COR-L47 (cell line): ENCODE measurements around the gene PPP2R5A.
A peak's percentile ranks its signal among the peaks of the same experiment; 100 is the strongest.
"Not testable (repeated sequence)": the region's sequence is repeated elsewhere in the genome, so short reads cannot be mapped to it uniquely, and the experiment has no call there.

Experiments used
- DNase-seq: peaks from one replicate; lab custom pipeline; 2025; lab: John Stamatoyannopoulos, UW

The PPP2R5A gene

DNA sequence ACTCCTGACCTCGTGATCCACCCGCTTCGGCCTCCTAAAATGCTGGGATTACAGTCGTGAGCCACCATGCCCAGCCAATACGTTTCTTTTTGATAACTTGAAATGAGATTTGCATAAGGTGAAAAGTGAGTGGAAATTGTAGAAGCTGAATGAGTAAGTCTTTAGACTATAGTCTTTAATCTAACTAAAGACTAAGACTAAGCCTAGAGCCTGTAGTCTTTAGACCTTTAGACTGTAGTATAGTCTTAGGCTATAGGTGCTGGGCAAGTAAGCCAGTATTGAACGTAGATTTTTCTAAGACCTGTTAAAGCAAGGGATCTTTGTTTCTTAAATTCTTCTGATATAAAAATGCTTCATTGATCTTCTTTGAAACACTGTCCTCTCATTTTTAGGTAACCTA lies 12.1 kb downstream of the PPP2R5A start:
- no peak for DNase-seq

DNA sequence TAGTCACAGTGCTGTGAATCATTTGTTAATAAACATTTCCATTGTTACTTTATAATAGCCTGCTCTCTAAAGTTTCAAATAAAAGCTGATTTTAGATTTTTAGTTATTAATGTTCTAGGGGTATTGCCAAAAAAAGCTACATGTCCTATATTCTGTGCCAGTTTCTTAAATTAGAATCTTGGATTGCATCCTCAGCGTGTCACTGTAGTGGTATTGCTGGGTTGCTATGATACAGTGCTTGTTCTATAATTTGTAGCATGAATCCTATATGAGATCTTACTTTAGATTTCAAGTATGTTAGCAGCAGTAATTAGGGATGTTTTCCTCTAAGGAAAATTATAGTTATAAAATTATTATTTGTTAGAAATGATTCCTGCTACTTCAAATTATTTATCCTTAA lies 16.4 kb downstream of the PPP2R5A start:
- no peak for DNase-seq

DNA sequence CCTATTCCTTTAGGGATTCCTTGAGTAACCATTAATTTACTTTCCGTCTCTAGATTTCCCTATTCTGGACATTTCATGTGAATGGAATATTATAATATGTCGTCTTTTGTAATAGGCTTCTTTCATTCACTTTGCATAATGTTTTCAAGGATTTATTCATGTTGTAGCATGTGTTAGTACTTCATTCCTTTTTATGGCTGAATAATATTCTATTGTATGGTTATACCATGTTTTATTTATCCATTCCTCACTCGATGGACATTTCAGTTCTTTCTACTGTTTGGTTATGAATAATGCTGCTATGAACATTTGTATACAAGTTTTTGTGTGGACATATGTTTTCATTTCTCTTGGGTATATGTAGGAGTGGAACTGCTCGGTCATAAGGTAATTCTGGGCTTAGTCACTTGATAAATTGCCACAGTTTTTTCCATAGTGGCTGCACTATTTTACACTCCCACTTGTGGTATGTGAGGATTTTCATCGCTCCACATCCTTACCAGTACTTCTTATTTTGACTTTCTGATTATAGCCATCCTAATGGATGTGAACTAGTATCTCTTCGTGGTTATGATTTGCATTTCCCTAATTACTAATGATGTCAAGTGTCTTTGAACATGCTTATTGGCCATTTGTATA lies 17.7 kb downstream of the PPP2R5A start:
- no peak for DNase-seq

DNA sequence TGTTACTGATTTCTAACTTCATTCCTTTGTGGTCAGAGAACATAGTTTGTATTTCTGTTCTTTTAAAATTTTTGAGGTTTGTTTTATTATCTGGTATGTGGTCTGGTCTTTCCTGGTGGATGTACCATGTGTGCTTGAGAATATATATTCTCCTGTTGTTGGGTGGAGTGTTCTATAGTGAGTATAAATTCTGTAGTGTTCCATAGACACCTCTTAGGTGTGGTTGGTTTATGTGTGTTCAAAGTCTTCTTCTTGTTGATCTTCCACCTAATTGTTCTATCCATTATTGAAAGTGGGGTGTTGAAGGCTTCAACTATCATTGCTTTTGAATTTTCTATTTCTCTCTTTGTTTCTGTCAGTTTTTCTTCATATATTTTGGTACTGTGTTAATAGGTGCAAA lies 20.1 kb downstream of the PPP2R5A start:
- no peak for DNase-seq

DNA sequence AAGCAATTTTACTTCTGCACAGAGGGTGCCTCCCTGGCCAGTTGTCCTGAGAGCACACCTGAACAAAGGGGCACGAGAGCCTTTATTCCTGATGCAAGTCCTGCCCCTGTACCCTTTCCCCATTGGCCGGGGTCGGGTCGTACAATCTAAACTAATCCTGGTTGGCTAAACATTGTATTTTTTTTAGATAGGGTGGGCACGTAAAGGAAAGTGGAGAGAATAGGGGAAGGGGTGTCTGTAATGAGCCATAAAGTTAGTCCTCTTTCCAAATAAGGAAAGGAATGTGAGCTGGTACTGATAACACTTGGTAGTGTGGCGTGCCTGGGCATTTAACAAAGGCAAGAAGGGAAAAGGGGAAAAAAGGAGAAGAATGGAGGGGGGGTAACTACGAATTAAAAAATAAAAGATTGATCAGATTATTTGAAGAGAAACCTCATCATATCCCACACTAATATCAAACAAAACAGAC lies 20.8 kb downstream of the PPP2R5A start:
- DNase-seq, result not testable (repeated sequence)

DNA sequence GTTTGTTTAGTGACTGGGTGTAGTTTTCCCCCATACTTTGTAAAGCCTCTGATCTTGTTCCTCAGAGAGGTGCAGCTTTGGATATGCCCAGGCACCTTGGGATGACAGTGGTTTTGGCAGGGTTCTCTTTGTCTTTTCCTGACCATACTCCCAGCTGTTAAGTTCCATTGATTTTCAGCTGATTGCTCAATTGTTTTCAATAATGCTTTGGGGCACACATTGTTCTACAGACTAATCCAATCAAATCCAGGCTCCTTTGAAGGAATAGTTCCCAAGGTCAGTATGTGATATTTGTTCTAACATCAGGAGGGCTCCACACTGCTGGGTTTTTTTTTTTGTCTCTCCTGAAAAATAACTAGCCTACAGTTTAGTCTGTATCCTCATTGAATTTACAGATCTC lies 24.8 kb downstream of the PPP2R5A start:
- DNase-seq, result peak; percentile 69

DNA sequence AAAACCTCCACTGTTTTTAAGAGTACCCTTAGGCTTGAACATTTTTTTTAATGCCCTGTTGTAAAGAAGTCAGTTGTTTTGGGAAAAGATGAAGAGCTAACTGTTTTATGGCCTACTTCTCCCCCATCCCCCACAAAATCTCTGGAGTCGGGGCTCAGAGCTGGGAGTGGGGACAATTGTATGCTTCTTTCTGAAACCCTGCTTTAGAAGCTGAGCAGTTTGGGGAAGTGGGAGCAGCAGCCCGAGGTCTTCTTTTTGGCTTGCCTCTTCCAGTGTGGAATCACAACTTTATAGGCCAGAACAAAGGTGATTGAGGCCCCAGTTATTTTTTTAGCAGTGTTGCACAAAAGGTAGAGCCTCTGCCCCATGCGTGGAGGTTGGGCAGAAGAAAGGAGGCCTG lies 25.2 kb downstream of the PPP2R5A start:
- no peak for DNase-seq

DNA sequence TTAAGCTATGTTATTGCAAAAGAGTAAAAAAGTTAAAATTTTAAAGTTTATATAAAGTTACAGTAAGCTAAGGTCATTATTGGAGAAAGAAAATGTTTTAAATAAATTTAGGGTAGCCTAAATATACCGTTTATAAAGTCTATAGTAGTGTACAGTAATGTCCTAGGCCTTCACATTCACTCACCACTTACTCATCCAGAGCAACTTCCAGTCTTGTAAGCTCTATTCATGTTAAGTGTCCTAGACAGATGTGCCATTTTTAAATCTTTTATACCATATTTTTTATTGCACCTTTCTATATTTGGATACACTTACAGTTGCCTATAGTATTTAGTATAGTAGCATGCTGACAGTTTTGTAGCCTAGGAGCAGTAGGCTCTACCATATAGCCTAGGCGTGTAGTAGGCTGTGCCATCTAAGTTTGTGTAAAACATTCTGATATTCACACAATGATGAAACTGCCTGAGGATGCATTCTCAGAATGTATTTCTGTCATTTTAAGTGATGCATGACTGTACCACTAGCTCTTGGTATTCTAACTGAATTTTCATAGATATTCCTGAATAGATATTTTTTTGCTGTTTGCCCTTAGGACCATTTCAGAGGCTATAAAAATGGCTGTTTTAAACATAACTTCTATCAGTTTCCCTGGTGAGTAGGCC lies 26.8 kb downstream of the PPP2R5A start:
- no peak for DNase-seq

DNA sequence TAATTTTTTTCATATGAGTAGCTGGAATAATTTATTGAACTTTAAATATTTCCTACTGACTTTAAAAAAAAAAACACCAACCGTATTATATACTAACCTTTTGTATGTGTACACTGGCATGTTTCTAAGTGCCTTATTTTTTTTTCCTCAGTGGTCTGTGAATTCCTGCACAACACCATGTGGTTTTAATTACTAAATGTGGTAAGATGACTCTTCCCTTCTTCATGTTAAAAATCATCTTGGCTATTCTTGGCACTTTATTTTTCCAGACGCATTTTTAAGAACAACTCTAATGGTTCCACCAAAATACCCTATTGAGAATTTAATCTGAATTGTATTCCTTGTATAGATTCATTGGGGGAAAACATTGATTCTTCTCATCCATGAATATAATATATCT lies 28.4 kb downstream of the PPP2R5A start:
- no peak for DNase-seq

DNA sequence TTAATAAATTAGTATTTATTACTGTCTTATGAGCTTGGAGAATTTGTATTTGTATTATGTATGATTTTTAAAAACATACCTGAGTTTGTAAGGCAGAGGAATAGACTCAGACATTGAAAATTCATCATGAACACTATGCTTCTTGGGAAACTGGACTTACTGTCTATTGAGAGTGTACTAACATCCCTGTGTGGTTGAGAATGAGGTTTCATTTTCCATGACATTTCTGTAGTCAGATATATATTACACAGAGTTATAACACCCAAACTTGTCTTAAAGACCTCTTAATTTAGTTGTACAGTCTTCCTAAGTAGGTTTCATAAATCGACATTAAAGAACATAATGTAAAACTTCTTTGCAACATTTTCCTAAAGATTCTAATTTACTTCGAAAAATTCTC lies 30.0 kb downstream of the PPP2R5A start:
- no peak for DNase-seq

DNA sequence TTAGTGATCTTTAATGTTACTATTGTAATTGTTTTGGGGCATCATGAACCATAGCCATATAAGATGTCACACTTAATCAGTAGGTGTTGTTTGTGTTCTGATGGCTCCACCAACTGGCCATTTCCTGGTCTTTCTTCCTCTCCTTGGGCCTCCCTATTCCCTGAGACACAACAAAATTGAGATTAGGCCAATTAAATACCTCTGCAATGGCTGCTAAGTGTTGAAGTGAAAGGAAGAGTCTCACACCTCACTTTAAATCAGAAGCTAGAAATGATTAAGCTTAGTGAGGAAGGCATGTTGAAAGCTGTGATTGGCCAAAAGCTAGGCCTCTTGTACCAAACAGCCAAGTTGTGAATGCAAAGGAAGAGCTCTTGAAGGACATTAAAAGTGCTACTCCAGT lies 30.7 kb downstream of the PPP2R5A start:
- DNase-seq, result peak; percentile 34

DNA sequence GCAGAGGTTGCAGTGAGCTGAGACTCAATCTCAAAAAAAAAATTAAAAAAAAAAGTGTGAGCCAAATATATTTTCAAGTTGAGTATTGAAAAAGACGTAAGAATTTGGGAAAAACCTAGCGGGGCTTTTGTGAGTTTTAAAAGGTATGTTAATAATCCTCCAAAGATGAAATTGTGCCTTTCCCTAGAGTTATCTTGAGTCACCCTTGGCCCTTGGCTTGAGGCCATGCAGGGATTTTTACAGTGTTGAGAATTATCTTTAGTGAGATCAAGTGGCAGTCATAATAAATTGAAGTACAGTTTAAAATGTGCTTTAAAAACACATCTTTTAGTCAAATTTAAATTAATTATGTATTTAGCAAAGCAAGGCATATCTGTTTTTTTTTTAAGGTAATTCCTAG lies 32.7 kb downstream of the PPP2R5A start:
- no peak for DNase-seq

DNA sequence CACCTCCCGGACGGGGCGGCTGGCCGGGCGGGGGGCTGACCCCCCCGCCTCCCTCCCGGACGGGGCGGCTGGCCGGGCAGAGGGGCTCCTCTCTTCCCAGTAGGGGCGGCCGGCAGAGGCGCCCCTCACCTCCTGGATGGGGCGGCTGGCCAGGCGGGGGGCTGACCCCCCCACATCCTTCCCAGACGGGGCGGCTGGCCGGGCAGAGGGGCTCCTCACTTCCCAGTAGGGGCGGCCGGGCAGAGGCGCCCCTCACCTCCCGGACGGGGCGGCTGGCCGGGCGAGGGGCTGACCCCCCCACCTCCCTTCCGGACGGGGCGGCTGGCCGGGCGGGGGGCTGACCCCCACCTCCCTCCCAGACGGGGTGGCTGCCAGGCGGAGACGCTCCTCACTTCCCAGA lies 35.8 kb downstream of the PPP2R5A start:
- not testable (repeated sequence) for DNase-seq

DNA sequence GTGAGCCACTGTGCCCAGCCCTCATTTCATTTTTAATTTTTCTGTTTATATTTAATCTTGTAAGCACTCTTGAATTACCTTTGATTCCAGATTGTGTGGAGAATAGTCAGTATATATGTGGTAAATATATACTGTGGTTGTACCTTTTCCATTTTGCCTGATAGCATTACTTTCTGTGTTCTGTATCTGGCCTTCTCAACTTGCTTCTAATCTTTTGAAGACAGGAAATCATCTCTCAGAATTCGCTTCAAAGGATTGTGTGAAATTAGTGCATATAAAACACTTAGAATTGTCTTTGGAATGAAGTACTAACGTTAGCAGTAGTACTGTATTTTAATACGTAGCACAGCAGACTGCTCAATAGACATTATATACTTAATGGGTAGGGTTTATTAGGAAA lies 37.9 kb downstream of the PPP2R5A start:
- DNase-seq, result no peak

DNA sequence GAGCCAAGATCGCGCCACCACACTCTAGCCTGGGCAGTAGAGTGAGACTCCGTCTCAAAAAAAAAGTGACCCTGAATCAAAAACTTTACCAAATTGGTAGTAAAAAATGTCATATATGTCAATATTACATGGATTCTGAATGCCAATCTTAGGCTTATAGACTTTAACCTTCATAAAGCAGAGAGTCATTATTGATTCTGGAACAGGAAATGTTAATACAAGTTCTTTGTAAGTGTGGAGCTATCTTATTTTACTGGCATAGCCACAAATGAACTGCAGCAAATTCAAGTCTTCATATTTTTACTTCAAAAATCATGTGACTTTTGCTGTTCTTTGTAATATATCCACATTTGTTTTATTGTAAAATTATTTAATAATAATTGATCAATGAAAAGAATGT lies 41.3 kb downstream of the PPP2R5A start:
- DNase-seq, result no peak

DNA sequence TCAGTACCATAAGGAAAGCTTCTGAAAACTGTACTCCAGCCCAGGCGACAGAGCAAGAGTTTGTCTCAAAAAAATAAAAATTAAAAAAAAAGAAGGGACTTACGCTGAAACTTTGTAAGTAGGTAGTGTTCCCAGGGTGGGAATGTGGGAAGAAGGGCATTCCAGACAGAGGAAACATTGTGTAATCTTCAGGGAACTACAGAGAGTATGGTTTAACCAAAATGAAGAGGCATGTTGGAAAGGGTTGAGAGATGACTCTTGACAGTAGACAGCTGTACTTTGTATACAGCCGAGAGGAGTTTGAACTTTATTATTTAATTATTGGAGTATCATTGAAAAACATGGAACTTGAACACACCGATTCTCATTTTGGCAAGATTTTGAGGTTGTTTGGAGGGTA lies 43.0 kb downstream of the PPP2R5A start:
- DNase-seq, result no peak

DNA sequence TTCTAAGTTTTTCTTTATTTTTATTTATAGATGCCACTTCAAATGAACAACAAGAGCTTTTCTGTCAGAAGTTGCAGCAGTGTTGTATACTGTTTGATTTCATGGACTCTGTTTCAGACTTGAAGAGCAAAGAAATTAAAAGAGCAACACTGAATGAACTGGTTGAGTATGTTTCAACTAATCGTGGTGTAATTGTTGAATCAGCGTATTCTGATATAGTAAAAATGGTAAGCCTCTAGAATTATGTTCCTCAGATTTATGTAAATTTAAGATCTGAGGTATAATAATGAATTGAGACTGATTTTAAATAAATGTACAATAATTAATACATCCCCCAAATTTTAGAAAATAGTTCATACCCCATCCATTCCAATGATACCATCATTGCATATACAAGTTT lies 43.9 kb downstream of the PPP2R5A start:
- no peak for DNase-seq

DNA sequence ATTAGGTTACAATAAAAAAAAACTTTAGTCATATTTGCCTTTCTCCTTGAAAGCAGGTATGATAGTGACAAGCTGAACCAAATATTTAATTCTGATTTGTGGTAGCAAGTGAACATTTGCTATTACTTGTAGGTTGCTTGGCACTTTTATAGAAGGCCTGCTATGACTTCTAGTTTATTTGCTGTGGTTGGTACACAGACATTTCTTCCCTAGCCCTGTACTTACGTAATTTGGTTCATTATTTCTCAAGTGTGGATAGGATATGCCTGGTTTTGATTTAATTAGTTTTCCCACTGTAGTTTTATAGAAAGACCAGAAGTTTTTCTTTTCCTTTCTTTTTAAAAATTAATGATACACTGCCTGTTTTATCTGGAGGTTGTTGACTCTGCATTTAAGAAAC lies 55.9 kb downstream of the PPP2R5A start:
- no peak for DNase-seq

DNA sequence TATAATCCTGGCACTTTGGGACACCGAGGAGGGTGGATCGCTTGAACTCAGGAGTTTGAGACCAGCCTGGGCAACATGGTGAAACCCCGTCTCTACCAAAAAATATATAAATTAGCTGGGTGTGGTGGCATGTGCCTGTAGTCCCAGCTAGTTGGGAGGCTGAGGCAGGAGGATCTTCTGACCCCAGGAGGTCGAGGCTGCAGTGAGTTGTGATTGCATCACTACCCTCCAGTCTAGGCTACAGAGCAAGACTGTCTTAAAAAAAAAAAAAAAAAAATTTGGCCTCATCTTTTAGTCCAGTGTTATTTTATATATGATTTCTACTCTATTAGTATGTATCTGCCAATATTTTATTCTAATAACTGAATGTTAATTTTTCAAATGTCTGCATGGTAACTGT lies 59.7 kb downstream of the PPP2R5A start:
- DNase-seq, result no peak

DNA sequence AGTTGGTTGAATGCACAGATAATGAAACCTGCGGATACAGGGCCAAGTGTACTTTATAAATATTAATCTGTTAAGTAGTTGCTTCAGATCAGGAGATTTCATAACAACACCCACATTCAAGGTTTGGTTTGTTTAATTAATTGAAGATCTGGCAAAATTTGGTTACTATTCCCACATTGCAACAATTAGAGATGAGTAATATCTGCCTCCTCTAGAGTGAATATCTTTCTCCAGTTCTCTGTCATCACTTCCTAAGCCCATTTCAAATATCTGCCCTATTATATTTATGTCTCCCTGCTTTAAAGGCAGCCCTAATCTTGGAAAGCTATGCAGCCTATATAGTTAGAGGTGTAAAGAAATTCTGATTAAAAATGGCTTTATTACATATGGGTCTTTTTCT lies 61.4 kb downstream of the PPP2R5A start:
- DNase-seq, result no peak

DNA sequence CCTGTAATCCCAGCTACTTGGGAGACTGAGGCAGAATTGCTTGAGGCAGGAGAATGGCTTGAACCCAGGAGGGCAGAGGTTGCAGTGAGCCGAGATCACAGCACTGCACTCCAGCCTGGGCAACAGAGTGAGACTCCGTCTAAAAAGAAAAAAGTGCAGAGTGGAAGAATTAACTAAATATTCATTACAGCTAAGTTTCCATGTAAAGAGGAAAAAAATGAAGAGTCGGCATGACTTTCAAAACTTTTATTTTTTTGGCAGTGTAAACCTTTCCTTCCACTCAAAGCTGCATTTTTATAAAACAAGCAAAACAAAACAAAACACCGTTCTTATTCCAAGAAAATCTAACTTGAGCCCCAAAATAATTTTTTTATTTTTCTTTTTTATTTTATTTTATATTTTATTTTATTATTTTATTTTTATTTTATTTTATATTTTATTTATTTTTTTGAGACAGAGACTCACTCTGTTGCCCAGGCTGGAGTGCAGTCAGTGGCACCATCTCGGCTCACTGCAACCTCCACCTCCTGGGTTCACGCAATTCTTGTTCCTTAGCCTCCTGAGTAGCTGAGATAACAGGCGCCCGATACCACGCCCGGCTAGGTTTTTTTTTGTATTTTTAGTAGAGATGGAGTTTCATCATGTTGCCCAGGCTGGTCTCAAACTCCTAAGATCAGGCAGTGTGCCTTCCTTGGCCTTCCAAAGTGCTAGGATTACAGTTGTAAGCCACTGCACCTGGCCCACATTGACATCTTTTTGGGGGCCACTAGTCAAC lies 66.6 kb downstream of the PPP2R5A start:
- no peak for DNase-seq

DNA sequence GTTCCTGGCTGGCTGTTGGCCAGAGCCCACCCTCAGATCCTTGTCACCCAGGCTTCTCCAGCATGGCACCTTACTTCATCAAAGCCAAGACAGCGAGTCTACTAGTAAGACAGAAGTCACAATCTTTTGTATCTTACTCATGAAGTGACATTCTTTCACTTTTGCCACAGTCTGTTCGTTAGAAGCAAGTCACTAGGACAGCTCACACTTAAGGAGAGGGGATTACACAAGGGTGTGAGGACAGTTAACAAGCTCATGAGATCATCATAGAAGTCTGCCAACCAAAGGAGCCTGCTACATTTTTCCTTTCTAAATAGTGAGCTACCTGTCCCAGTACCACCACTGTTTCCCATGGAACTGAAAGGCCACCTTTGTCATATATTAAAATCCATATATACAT lies 68.0 kb downstream of the PPP2R5A start:
- DNase-seq, result no peak

DNA sequence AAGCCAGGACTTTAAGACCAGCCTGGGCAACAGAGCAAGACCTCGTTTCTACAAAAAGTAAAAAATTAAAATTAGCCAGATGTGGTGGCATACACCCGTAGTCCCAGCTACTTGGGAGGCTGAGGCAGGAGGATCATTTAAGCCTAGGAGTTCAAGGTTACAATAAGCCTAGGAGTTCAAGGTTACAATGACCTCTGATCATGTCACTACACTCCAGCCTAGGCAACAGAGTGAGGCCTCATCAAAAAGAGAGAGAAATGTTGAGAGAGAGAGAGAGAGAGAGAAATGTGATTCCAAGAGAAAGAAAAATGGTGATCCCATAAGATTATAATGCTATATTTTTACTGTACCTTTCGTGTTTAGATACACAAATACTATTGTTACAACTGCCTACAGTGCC lies 69.3 kb downstream of the PPP2R5A start:
- DNase-seq, result no peak
